Renal cortical epithelial cell (primary cell): ENCODE results near the gene KLHL2. TPM values are rescaled to one million over a fixed set of nuclear protein-coding genes. Genes with fewer than 3 reads are reported as not detected.
"Not testable (repeated sequence)": the region's sequence is repeated elsewhere in the genome, so short reads cannot be mapped to it uniquely, and the experiment has no call there.

ENCODE experiments used
- DNase-seq: peaks from one replicate; pipeline ENCODE4 v3.0.0-alpha.2; 2011; ENCODE audit warnings: low read depth
- total RNA-seq: library from RNA; depleted of rRNA; stranded (reverse); fragments of >200 nt; gene quantifications from 2 replicates; pipeline ENCODE4 v1.2.3, GENCODE V29; 2014

Gene KLHL2, protein sequence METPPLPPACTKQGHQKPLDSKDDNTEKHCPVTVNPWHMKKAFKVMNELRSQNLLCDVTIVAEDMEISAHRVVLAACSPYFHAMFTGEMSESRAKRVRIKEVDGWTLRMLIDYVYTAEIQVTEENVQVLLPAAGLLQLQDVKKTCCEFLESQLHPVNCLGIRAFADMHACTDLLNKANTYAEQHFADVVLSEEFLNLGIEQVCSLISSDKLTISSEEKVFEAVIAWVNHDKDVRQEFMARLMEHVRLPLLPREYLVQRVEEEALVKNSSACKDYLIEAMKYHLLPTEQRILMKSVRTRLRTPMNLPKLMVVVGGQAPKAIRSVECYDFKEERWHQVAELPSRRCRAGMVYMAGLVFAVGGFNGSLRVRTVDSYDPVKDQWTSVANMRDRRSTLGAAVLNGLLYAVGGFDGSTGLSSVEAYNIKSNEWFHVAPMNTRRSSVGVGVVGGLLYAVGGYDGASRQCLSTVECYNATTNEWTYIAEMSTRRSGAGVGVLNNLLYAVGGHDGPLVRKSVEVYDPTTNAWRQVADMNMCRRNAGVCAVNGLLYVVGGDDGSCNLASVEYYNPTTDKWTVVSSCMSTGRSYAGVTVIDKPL
- total RNA-seq: 18.8 and 30.9 TPM in 2 replicates

DNA sequence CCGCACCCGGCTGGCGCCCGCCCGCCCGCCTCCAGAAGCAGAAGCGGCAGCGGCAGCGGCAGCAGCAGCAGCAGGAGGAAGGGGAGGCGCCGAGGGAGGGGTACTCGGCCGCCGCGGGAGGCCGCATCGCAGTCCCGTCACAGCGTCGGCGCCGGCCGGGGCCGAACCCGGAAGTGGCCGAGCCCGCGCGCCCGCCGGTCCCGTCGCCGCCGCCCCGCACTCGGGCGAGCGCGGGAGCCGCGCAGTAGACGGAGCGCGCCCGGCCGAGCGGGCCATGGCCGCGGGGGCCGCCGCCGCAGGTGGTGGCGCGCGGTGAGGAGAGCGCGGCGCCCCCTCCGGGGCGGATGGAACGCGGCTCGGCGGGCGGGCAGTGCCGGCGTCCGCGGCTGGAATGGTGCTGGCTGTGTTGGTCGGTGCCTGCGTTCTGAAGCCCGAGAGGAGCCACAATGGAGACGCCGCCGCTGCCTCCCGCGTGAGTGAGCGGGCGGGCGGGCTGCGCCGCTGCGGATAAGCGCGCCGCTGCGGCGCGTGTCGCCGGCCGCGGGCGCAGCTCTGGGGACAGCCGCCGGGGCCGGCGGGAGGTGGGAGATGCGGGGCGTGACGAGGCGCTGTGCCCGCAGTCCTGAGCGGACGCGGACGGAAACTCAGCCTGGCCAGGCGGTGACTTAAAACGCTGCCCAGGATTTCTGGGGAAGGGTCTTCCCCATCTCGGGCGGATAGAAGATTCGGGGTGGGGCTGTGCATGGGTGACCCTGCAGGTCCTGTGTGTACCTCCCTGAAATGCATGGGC lies at the start of gene KLHL2:
KLHL2 (plus strand) TSS at position 131 of the 790 bp plus-strand sequence; CDS start at position 447, 316 bp downstream.
- peak; percentile 30 for DNase-seq

DNA sequence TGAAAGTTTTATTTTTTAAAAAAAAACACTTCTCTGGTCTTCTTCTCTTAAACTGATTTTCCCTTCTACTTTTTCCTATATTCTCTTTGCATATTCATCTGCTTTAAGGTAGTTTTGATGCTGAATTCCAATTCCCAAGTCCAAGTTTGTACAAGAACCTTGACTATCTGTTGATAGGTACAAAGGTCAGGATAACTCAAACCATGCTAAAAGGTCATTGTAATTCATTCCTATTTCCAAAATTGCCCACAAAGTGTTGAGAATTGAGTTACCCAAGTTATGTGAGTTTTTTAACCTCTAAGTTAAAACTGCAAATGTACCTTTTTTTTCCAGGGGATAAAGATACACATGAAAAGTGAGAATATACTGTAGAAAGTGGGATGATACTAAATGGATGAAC lies 48.6 kb upstream of the KLHL2 start:
- DNase-seq: no peak

DNA sequence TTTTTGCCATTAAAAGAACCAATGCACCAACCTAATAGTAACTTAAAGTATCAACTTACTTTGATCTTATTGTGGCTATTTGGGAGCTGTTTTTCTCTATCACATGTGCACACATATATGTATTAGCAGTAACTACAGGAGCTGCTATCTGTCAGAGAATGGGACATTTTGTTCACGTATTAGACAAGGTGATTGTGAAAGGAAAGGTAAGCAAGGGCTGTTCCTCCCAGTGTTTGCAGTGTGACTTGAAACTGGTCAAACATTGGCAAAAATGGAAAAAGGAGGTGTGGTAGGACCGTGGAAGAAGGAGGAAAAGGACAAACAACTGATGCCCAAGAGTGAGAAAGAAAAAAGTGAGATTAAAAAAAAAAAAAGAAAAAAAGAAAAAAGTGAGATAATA lies 43.1 kb upstream of the KLHL2 start:
- no peak for DNase-seq

DNA sequence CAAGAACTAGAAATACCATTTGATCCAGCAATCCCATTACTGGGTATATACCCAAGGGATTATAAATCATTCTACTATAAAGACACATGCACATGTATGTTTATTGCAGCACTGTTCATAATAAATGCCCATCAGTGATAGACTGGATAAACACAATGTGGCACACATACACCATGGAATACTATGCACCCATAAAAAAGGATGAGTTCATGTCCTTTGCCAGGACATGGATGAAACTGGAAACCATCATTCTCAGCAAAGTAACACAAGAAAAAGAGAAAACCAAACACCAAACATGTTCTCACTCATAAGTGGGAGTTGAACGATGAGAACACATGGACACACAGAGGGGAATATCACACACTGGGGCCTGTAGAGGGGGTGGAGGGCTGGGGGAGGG lies 40.5 kb upstream of the KLHL2 start:
- not testable (repeated sequence) for DNase-seq

DNA sequence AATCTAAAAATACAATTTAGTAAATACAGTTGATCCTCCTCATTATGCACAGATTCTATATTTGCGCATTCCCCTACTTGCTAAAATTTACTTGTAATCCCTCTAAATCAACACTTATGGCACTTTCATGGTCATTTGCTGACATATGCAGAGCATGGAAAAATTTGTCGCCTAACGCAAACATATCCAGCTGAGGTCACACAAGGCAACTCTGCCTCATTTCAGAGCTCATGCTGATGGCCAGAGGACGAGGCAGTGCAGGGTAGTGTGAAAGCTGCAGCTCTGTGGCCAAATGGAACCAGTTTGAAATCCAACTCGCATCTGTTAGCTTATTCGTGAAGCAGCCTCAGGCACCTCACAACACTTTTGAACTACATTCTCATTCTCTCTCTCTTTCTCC lies 39.7 kb upstream of the KLHL2 start:
- no peak for DNase-seq

DNA sequence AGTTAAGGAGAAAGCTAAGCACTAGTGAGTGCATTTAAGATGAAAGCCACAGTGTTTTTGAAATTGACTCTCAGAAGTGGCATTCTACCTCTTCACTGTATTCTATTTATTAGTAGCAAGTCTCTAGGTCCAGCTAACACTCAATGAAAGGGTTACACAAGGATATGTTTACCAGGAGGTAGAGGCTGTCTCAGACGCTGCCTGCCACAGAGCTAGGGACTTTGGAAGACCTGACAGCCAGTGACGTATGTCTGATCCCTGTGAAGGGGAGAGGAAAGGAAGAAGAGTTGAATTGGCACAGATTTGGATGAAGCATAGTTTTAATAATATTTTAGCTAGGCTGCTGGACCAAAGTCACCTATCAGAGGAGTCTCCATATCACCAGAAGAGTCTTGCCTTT lies 36.5 kb upstream of the KLHL2 start:
- DNase-seq: no peak

DNA sequence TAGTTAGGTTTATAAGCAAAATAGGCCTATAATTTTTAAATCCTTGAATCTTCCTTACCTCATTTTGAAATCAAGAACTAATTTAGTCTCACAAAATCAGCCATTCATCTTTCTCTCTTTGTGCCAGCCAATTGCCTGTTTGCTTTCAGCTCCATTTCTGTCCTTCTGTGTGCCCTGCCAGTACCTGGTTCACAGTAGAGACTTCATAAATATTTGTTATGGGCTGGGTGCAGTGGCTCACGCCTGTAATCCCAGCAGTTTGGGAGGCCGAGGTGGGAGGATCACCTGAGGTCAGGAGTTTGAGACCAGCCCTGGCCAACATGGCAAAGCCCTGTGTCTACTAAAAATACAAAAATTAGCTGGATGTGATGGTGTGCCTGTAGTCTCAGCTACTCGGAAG lies 31.9 kb upstream of the KLHL2 start:
- not testable (repeated sequence) for DNase-seq

DNA sequence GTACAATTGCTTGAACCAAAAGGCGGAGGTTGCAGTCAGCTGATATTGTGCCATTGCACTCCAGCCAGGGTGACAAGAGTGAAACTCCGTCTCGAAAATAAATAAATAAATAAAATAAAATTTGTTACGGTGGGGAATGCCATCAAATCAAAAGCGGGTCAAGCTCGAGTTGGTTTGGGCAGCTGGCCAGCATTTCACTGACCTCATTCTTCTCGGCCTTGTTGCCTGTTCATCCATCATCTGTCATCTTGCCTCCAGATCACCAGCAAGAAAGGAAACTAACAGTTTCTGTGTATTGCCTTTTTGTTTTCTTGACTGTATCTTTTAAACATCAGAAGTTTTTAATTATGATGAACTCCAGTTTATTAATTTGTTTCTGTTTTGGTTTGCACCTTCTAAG lies 31.5 kb upstream of the KLHL2 start:
- peak; percentile 51 for DNase-seq

DNA sequence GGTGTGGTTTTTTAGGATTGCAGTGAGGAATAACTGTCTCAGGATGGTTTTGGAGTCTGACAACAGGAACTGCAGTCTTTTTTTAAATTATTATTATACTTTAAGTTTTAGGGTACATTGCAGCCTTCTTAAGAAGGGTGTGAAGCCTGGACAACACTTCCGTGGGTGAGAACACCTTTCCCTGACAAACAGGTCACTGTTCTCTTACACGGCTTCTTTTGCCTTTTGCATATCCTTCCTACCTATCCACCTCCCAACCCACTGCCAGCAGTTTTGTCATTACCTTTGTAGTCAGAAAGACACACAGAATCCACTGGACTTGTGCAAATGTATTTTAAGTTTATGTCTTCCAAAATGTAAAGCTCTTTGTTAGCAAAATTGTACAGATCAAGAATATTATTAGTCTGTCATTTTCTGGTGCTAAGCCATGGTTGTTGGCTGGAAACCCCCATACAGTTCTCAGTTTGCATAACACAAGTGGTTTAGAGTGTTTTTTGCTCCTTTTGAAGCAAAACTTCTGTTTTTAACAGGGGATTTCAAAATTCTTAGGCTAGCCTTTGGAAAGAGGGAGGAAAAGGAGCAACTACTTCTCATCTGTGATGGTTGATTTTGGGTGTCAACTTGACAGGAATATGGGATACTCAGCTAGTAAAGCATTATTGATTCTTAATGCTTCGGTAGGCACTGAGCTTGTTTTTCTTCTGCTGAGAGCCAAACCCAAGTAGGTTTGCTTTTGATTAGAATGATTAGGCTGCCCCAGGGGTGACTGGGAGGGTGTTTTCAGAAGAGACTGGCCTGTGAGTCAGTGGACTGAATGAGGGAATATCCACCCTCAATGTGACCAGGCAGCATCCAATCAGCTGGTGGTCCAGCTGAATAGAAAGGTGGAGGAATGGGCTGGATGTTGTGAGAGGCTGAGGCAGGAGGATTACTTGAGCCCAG lies 29.4 kb upstream of the KLHL2 start:
- DNase-seq: peak; percentile 33

DNA sequence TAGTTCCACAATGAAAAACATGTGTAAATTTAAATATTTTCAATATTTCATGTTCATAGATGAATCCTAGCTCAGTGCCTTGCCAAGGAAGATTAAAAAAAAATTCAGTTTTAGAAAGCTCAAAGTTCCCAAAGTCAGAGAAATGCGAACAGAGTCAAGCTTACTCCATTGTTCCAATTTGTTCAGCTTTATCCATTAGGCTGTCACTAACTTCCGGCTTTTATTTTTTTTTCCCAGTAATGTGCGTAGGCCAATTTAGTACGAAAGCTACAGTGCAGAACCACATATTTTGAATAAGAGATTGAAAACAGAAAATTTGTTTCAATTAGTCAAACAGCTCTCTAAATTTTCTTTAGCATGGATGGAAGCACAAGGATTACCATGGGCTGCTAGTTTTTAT lies 23.1 kb upstream of the KLHL2 start:
- no peak for DNase-seq

DNA sequence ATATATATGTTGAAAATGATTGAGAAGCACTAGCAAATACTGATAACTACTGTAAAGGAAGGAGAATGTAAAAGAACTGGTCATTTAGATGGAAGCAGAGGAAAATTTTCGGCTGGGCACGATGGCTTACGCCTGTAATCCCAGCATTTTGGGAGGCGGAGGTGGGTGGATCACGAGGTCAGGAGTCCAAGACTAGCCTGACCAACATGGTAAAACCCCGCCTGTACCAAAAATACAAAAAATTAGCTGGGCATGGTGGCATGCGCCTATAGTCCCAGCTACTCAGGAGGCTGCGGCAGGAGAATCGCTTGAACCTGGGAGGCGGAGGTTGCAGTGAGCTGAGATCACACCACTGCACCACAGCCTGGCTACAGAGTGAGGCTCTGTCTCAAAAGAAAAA lies 22.4 kb upstream of the KLHL2 start:
- not testable (repeated sequence) for DNase-seq

DNA sequence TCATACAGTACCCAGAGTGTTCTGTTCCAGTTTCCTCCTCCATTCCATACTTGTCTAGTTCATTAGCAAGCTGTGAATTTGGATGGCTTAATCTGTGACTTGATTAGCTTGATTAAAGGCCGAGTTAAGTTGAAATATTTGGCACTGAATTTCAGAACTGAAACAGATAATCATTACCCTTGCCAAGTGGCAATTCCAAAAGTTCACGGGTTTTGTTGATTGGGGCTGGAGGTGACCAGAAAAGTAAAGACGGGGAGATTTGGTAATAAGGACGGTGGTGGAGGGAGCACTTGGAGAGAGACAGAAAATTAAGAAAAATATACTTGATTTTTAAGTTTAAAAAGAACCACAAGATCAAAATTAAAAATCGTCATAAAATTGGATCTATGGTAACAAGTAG lies 21.9 kb upstream of the KLHL2 start:
- DNase-seq: no peak

DNA sequence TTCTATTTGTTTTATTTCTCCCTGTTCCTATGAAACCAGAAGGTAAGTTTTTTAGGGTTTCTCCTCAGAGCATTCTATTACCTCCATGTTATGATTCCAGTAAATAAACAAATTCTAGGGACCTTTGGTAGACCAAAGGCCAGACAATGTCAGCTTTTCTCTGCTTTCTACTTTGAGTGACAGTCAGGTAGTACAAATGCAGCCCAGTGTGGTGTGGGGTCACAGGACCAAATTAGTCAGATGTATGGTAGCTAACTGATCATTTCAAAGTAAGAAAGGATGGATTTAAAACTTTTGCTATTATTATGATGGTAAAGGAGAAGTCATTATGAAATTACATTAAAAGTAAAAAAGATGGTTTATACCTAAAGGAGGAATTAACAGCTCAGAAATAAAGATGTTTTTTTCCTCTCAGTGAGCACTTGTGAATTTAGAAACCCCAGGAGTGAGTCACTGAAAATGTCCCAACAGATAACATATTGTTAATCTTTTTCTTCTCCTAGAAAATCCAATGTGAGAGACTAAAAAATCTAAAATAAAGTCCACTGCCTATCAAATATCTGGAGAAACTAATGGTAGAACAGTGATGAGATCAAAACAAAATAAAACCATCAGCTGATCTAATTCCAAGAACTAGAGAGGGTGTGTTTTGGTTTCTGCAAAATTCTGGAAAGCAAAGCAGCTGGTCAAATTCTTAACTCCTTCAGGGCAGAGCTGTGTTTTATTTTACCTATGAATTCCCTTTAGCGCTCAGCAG lies 16.6 kb upstream of the KLHL2 start:
- peak; percentile 31 for DNase-seq

DNA sequence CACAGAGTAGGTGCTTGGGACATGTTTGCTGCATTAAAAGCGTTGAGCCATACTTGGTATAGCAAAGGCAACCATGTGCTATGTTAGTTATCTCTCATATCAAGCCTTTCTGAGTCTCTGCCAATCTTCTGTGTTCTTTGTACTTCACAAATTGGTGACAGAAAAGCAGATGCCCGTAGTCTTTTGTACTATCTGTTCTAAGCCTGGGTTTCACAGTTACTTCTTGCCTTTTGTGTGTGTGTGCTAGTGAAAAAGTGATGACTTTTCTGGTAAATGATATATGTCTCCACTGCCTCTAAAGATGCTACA lies 16.1 kb upstream of the KLHL2 start:
- DNase-seq: no peak

DNA sequence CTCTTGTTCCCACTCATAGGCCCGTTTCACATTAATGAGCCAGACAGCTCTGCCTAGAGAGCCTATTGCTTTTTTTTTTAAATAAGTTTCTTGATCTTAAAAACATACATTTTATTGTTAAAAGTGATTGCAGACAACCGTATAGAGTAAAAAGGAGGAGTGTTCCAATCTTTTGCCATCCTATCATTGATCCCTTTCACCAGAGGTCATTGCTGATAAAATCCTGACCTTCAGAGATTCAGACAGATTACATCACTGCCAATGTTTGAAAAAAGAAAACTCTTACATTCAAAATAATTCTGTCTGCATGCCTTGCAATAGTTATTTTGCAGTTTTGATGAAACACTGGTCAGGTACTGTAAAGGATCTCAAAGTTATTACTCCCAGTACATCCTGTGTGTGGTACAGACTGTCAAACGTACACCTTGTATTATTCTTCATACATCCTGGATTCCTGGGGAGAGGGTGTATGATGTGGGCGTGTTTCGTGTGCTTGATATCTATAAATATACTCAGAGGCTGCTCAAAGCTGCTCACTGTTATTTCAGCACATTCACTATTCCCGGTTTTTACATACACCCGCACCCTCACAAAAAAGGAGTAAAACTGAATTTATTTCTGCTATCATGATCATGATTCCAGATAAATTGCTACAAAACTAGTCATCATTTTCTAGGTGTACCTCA lies 15.4 kb upstream of the KLHL2 start:
- no peak for DNase-seq

DNA sequence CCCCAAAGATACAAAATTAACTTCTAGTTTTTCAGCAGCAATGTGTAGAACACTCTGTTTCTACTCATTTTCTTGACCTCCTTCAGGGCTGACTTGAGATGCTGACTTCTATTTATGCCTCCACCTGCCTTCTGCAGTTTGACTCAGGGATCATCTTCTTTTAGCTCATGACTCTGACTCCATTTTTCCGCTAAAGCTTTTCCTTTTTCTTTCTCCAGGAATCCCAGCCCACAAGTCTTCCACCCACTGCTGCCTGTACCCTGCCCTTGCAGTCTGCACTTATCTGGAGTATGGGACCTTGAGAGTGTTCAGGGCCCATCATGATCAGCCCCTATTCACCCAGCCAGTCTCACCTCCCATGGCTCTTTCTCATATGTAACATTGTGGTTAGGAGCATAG lies 14.9 kb upstream of the KLHL2 start:
- DNase-seq: no peak

DNA sequence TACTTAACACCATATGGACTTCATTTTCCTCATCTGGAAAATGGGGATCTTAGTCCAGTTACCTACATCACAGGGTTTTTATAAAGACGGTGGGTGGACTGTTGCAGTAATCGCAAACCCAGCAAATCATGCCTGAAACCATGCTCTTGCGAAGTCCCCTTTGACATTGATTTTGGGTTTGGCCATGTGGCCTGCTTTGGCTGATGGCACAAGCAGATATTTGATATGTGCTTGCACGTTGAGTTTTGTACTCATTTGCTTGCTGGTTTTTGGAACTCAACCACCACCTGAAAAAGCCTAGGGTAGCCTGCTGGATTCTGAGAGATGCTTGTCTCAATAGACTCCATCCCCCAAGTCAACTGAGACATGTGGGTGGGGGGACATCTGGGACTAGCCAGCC lies 14.4 kb upstream of the KLHL2 start:
- DNase-seq: no peak

DNA sequence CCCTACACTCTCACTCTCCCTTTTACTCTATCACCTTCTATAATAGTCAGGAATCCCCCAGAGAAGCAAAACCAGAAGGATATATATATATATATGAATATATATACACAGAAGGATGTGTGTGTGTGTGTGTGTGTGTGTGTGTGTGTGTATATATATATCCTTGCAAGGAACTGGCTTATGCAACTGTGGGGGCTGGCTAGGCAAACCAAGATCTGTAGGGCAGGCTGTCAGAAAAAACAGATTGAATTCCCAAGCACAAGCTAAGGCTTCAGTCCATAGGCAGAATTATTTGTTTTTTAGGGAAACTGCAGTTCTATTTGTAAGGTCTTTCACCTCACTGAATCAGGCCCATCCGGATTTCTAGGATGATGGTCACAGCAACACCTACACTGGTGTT lies 13.0 kb upstream of the KLHL2 start:
- no peak for DNase-seq

DNA sequence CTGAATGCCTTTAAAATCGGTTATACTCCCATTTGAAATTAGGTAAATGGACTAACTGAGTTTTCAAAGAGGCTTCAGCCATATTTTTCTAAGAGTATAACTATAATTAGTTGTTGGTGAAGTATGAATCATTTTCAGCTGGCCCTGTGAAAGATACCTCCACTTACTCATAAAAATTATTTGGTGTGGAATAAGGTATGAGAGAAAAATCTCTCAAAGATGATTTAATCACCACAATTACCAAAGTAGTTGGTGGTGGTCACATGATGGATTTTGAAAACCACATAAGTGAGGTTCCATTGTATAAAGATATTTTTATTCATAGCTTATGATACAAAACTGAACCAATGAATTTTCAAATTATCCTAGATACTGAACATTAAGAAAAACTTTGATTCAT lies 9.0 kb upstream of the KLHL2 start:
- no peak for DNase-seq

DNA sequence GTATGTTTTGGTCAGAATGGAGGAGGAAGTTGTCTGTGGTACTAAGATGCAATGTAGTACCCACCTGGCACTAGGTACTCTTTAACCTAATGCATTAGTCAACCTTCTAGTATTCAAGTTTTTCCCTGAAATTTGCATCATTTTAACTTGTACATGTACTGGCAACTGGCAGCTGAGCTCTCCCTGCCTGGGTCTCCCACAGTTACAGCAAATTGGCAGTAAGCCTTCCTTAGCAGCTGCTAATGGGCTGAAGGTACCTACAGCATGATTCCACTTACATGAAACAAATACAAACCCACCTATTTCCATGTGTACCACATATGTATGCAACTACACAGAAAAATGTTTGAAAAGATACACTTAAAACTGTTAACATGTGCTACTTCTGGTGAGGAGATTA lies 8.1 kb upstream of the KLHL2 start:
- DNase-seq: peak; percentile 53

DNA sequence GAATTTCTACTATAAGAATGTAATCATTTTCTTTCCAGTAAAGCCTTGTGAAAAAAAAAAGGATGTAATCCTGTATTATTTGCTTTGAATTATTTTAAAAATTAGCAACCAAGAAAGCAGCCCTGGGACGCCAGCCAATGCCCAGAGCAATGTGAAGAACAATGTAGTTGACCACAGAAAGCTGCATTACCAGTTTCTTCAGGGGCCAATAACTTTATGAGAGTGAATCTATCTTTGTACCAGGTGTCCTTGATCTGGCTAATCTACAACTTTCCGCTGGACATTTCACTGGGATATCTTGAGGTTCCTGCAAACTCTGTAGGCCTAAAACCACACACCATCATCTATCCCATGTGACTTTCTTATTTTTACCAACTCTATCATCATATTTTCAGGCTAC lies 7.6 kb upstream of the KLHL2 start:
- peak; percentile 73 for DNase-seq
